Measurements from ENCODE around the gene KATNIP.

DNA sequence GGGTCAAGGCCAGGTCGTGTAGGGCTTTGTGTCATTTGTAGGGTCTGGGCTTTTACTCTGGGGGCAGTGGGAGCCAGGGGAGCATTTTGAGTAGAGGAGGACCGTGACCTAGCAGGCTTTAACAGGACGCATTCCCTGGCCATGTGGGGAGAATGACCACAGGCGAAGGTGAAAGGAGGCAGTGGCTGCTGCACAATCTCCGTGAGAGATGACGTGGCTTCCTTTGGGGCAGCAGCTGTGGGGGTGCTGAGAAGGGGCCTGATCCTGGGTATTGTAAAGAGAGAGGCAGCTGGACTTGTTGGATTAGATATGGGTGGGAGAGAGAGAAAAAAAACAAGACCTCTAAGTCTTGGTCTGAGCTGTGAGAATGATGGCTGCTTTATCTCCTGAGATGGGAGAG is 46.0 kb downstream of the KATNIP start:
- TF ChIP-seq, protein P1, sequence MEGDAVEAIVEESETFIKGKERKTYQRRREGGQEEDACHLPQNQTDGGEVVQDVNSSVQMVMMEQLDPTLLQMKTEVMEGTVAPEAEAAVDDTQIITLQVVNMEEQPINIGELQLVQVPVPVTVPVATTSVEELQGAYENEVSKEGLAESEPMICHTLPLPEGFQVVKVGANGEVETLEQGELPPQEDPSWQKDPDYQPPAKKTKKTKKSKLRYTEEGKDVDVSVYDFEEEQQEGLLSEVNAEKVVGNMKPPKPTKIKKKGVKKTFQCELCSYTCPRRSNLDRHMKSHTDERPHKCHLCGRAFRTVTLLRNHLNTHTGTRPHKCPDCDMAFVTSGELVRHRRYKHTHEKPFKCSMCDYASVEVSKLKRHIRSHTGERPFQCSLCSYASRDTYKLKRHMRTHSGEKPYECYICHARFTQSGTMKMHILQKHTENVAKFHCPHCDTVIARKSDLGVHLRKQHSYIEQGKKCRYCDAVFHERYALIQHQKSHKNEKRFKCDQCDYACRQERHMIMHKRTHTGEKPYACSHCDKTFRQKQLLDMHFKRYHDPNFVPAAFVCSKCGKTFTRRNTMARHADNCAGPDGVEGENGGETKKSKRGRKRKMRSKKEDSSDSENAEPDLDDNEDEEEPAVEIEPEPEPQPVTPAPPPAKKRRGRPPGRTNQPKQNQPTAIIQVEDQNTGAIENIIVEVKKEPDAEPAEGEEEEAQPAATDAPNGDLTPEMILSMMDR (tag by site-specific recombination; IDR thresholded peaks at IDR 0.05) = no peak
- TF ChIP-seq ZNF140 (tag by site-specific recombination; IDR thresholded peaks at IDR 0.05) = no peak
- TF ChIP-seq ZNF707 (tag by site-specific recombination; IDR thresholded peaks at IDR 0.05) = no peak
- no peak for TF ChIP-seq PBX3 (CRISPR knock-in tag; IDR thresholded peaks at IDR 0.05)
- TF ChIP-seq PRDM1 (tag by site-specific recombination; IDR thresholded peaks at IDR 0.05) = no peak
- TF ChIP-seq ZNF248 (tag by site-specific recombination; IDR thresholded peaks at IDR 0.05) = no peak
- no peak for TF ChIP-seq ZBTB21 (tag by site-specific recombination; IDR thresholded peaks at IDR 0.05)
- no peak for TF ChIP-seq ZNF660 (tag by site-specific recombination; IDR thresholded peaks at IDR 0.05)
- TF ChIP-seq ZSCAN5A (tag by site-specific recombination; IDR thresholded peaks at IDR 0.05) = no peak
- no peak for TF ChIP-seq ZNF704 (tag by site-specific recombination; IDR thresholded peaks at IDR 0.05)
- TF ChIP-seq, protein P2, sequence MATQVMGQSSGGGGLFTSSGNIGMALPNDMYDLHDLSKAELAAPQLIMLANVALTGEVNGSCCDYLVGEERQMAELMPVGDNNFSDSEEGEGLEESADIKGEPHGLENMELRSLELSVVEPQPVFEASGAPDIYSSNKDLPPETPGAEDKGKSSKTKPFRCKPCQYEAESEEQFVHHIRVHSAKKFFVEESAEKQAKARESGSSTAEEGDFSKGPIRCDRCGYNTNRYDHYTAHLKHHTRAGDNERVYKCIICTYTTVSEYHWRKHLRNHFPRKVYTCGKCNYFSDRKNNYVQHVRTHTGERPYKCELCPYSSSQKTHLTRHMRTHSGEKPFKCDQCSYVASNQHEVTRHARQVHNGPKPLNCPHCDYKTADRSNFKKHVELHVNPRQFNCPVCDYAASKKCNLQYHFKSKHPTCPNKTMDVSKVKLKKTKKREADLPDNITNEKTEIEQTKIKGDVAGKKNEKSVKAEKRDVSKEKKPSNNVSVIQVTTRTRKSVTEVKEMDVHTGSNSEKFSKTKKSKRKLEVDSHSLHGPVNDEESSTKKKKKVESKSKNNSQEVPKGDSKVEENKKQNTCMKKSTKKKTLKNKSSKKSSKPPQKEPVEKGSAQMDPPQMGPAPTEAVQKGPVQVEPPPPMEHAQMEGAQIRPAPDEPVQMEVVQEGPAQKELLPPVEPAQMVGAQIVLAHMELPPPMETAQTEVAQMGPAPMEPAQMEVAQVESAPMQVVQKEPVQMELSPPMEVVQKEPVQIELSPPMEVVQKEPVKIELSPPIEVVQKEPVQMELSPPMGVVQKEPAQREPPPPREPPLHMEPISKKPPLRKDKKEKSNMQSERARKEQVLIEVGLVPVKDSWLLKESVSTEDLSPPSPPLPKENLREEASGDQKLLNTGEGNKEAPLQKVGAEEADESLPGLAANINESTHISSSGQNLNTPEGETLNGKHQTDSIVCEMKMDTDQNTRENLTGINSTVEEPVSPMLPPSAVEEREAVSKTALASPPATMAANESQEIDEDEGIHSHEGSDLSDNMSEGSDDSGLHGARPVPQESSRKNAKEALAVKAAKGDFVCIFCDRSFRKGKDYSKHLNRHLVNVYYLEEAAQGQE (tag by site-specific recombination; IDR thresholded peaks at IDR 0.05) = no peak
- TF ChIP-seq IKZF3 (tag by site-specific recombination; IDR thresholded peaks at IDR 0.05) = no peak
- TF ChIP-seq YY1 (tag by site-specific recombination; IDR thresholded peaks at IDR 0.05) = no peak

All from HEK293 (cell line).